Esophagus squamous epithelium (tissue), 5 donors: ENCODE results near the gene FBXL14. TPM values are rescaled to one million over a fixed set of nuclear protein-coding genes. Genes with fewer than 3 reads are reported as not detected.

Source experiments
- DNase-seq: peaks from one replicate; lab custom pipeline; 2025; lab: John Stamatoyannopoulos, UW
- H3K27ac ChIP-seq, 4 donors: fragments of 200-600 bp; sonication (generic); one replicate each; pipeline ENCODE4 v1.5.1; 2016 to 2019; ENCODE audit warnings: mild to moderate bottlenecking in 1 of 4
- H3K27me3 ChIP-seq, 4 donors: fragments of 200-600 bp; sonication (generic); 1 replicate in 3 of 4; 2 replicates in 1 of 4; pipeline versions ENCODE4 v1.5.1 to v1.6.0; 2017 to 2021; ENCODE audit warnings: antibody characterized with exemption in 1 of 4
- H3K36me3 ChIP-seq, 3 donors: fragments of 200-600 bp; sonication (generic); one replicate each; pipeline ENCODE4 v1.5.1; 2016 to 2019
- H3K4me1 ChIP-seq, 3 donors: fragments of 200-600 bp; sonication (generic); one replicate each; pipeline ENCODE4 v1.5.1; 2017 to 2019
- H3K4me3 ChIP-seq, 4 donors: fragments of 200-600 bp; sonication (generic); 1 replicate in 3 of 4; 2 replicates in 1 of 4; pipeline ENCODE4 v1.5.1; 2016 to 2019; ENCODE audit warnings: mild to moderate bottlenecking in 2 of 4, moderate library complexity in 1 of 4
- H3K9me3 ChIP-seq, 3 donors: fragments of 200-600 bp; sonication (generic); one replicate each; pipeline ENCODE4 v1.5.1; 2016 to 2019
- POLR2A ChIP-seq, 4 donors: fragments of 450-650 bp; IDR thresholded peaks; one replicate each; pipeline ENCODE4 v1.6.1; 2017; ENCODE audit warnings: antibody characterized with exemption in 4 of 4, mild to moderate bottlenecking in 4 of 4, moderate library complexity in 3 of 4
- WGBS, 2 donors: methylation state at CpG; one replicate each; pipeline ENCODE4 v1.1.5; 2018; 5-methylcytosine and 5-hydroxymethylcytosine counted together
- intact Hi-C: fragments of 100-400 bp; cut with DNase I; formaldehyde crosslinking; loops from one replicate; pipeline ENCODE4 v1.15.0; 2022
- total RNA-seq, 4 donors: library from RNA; depleted of rRNA; stranded (reverse); fragments of >200 nt; gene quantifications; one replicate each; pipeline ENCODE4 v1.1.0, GENCODE V29; 2016
- TF ChIP-seq, protein P1 (sequence below), 6 experiments: fragments of 450-650 bp in 4 of 6; fragments of 200-600 bp in 2 of 6; sonication (generic) in 2 of 6; IDR thresholded peaks; one replicate each; pipeline ENCODE4 v1.5.1; 2016 to 2019; ENCODE audit warnings: antibody characterized with exemption in 6 of 6, mild to moderate bottlenecking in 4 of 6, moderate library complexity in 4 of 6
- donor health status: DM: yes; HTN: yes; CAD: no.

The FBXL14 gene
- total RNA-seq, 4 donors from 2014 or later, result 6.5 to 14.9 (median 8.8) TPM

GRCh38 chr12:1616233-1617066 is 22.1 kb upstream of the FBXL14 start:
- peaks cover 13 to 66% (median 22%) of the 10 kb centered on the region in 3 donors for H3K4me1 ChIP-seq
- no peaks in the 10 kb centered on the region for H3K9me3 ChIP-seq
- intact Hi-C loops, result no loop called here
- no peak for DNase-seq
- H3K27ac ChIP-seq, result peak overlapping the region; percentile 45 to 82 (median 73)
- no peaks in the 10 kb centered on the region for H3K36me3 ChIP-seq
- WGBS, 2 donors, result 27 to 35% methylated on average over 2 to 16 of the region's 16 CpGs
- TF ChIP-seq POLR2A (IDR thresholded peaks at IDR 0.05), result no peak
- TF ChIP-seq, protein P1, sequence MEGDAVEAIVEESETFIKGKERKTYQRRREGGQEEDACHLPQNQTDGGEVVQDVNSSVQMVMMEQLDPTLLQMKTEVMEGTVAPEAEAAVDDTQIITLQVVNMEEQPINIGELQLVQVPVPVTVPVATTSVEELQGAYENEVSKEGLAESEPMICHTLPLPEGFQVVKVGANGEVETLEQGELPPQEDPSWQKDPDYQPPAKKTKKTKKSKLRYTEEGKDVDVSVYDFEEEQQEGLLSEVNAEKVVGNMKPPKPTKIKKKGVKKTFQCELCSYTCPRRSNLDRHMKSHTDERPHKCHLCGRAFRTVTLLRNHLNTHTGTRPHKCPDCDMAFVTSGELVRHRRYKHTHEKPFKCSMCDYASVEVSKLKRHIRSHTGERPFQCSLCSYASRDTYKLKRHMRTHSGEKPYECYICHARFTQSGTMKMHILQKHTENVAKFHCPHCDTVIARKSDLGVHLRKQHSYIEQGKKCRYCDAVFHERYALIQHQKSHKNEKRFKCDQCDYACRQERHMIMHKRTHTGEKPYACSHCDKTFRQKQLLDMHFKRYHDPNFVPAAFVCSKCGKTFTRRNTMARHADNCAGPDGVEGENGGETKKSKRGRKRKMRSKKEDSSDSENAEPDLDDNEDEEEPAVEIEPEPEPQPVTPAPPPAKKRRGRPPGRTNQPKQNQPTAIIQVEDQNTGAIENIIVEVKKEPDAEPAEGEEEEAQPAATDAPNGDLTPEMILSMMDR (IDR thresholded peaks at IDR 0.05), result no peak
- H3K4me3 ChIP-seq, result peak overlapping the region in 3 of 4 donors; percentile 32 to 50 (median 34)
- no peaks in the 10 kb centered on the region for H3K27me3 ChIP-seq

GRCh38 chr12:1614360-1614759 is 20.0 kb upstream of the FBXL14 start:
- Histone ChIP-seq H3K4me1 (peaks cover 13 to 62% (median 22%) of the 10 kb centered on the region in 3 donors), H3K27me3 (no peaks in the 10 kb centered on the region), H3K27ac (no peak overlapping the region), H3K9me3 (no peaks in the 10 kb centered on the region), H3K4me3 (no peak overlapping the region), H3K36me3 (no peaks in the 10 kb centered on the region)
- DNase-seq, result no peak
- intact Hi-C loops, result no loop called here
- 94 to 95% methylated on average over 5 to 6 of the region's 6 CpGs for WGBS, 2 donors
- TF ChIP-seq POLR2A (IDR thresholded peaks at IDR 0.05), result no peak
- TF ChIP-seq, protein P1 (IDR thresholded peaks at IDR 0.05), result no peak

DNA sequence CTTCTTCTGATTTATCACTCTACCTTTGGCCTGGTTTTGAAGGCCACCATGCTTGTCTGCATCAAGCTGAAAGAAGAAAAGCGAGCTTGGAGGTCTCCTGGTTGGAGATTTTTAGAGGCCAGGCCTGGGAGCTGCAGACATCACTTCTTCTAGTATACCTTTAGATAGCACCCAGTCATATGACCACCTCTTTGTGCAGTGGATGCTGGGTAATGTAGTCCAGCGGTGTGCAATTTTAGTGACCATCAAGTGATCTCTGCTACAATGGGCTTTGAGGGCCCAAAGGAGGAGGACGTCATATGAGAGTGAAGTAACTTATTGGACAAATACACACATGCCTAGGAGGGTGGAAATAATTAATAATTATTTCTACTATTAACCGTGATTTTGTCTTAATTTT is 19.5 kb upstream of the FBXL14 start:
- no peak for DNase-seq
- Histone ChIP-seq H3K27ac (no peak overlapping the region), H3K27me3 (no peaks in the 10 kb centered on the region), H3K9me3 (no peaks in the 10 kb centered on the region), H3K4me3 (no peak overlapping the region), H3K36me3 (no peaks in the 10 kb centered on the region), H3K4me1 (peaks cover 12 to 62% (median 23%) of the 10 kb centered on the region in 3 donors)
- intact Hi-C loops, result no loop called here
- WGBS, 2 donors, result 88 to 95% methylated on average over 4 of the region's 4 CpGs
- no peak for TF ChIP-seq POLR2A (IDR thresholded peaks at IDR 0.05)
- TF ChIP-seq, protein P1 (IDR thresholded peaks at IDR 0.05), result no peak

GRCh38 chr12:1611803-1612572 is 17.6 kb upstream of the FBXL14 start:
- H3K27ac ChIP-seq, result peak overlapping the region in 1 of 4 donors; percentile 26
- peaks cover 4 to 62% (median 27%) of the 10 kb centered on the region in 3 donors for H3K4me1 ChIP-seq
- DNase-seq, result no peak
- no peak overlapping the region for H3K4me3 ChIP-seq
- no peaks in the 10 kb centered on the region for H3K36me3 ChIP-seq
- intact Hi-C loops, result no loop called here
- no peak for TF ChIP-seq POLR2A (IDR thresholded peaks at IDR 0.05)
- TF ChIP-seq, protein P1 (IDR thresholded peaks at IDR 0.05), result no peak
- no peaks in the 10 kb centered on the region for H3K27me3 ChIP-seq
- no peaks in the 10 kb centered on the region for H3K9me3 ChIP-seq
- WGBS, 2 donors, result 78% methylated on average over 13 of the region's 13 CpGs
